Stimulated activated CD4-positive, alpha-beta T cell treated with anti-CD3 and anti-CD28 coated beads, Interleukin-2, amount 100 ng/mL, for 48 hours (primary cell): ENCODE data around the gene XXYLT1.
"Not testable (repeated sequence)": the region's sequence is repeated elsewhere in the genome, so short reads cannot be mapped to it uniquely, and the experiment has no call there.

Experiments used
- DNase-seq, 2 donors: peaks; one replicate each; pipeline ENCODE4 v3.0.0-alpha.2; 2020

XXYLT1 gene

GRCh38 chr3:195109098-195109657 lies 161.8 kb downstream of the XXYLT1 start:
- no peak for DNase-seq

DNA sequence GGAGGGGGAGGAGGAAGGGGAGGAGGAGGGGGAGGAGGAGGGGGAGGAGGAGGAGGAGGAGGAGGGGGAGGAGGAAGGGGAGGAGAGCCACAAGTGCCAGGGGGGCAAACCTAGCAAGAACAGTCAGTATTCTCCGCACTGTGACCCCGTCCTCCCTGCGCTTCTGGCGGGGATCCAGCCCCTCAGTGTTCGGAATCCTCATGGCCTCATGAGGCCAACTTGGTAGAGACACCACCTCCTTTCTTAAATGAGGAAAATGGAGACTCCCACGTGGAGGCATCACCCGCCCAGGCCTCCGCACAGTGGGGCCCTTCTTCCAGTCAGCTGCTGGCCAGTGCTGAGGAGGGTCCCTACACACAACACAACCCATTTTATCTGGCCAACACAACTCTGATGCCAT lies 163.4 kb downstream of the XXYLT1 start:
- no peak for DNase-seq

DNA sequence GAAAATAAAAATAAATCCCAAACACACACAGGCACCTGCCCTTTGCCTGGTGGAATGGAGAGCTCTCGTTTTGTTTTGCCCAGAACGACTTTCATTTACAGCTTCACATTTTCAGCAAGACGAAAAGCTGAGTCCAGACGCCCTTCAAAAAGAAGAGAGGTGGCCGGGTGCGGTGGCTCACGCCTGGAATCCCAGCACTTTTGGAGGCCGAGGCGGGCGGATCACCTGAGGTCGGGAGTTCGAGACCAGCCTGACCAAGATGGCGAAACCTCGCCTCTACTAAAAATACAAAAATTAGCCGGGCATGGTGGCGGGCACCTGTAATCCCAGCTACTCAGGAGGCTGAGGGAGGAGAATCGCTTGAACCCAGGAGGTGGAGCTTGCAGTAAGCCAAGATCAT lies 163.9 kb downstream of the XXYLT1 start:
- not testable (repeated sequence) for DNase-seq

DNA sequence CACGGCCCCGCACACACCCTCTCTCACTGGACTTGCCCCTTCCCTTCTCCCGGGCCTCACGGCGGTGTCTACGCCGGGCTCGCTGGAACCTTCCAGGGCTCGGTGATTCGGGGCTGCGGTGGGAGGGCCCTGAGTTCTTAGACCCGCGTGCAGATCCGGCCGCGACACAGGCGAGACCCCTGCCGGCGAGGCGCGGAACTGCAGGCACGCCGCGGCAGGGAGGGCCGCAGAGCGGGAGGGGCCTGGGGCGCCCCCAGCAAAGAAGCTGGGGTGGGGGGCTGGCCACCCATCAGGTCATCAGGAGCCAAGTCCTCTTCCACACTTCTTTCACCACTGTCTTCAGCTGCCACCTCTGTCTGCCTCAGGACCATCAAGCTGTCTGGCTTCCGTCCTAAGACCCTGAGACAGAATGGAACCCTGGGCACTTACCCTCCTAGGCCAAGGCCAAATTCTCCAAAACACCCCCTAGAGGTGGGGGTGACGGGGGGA lies 164.5 kb downstream of the XXYLT1 start:
- DNase-seq, result peak; percentile 65 to 76

DNA sequence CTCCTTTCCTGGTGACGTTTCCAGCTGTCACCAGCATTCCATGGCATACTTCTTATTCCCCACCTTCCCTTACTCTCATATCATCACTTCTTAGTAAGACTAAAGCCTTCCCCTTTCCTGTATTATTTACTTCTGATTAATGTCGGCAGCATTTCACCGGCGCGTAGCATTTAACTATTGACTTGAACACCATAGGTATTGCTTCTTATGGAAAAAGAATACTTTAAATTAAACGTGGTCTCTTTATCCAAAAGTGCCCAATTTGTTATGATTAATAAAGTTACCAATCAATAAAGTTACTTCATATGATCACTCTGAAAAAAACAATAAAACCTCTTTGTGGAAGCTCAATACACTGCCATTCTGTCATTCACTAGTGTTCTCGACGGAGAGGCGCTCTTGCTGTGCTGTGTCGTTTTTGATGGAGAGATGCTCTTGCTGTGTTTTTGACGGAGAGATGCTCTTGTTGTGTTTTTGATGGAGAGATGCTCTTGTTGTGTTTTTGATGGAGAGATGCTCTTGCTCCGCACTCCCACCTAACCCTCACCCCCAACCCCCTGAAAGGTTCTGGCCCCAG lies 165.0 kb downstream of the XXYLT1 start:
- no peak for DNase-seq

DNA sequence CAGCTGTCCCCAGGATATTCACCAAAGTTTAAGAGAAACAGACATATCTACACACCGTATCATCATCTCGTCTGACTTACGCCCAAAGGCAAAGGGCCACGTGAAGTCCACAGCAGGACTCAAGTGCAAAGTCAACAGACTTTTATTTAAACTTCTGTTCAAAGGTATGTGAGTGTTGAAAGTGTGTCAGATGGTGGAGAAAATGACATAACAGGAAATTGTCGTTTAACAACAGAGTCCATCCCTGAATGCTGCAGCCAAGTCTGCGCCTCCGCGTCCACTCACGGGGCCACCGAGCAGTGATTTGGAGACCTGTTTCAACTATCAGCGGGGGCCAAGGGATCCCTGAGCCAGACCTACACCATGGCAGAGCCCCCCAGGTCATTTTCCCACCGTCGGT lies 165.6 kb downstream of the XXYLT1 start:
- no peak for DNase-seq

- DNase-seq, result no peak
These were observed 166.6 kb downstream of the XXYLT1 start for GRCh38 chr3:195104340-195104739.

GRCh38 chr3:195103623-195104022 lies 167.3 kb downstream of the XXYLT1 start:
- no peak for DNase-seq

GRCh38 chr3:195102609-195103467 lies 168.1 kb downstream of the XXYLT1 start:
- DNase-seq, result no peak

DNA sequence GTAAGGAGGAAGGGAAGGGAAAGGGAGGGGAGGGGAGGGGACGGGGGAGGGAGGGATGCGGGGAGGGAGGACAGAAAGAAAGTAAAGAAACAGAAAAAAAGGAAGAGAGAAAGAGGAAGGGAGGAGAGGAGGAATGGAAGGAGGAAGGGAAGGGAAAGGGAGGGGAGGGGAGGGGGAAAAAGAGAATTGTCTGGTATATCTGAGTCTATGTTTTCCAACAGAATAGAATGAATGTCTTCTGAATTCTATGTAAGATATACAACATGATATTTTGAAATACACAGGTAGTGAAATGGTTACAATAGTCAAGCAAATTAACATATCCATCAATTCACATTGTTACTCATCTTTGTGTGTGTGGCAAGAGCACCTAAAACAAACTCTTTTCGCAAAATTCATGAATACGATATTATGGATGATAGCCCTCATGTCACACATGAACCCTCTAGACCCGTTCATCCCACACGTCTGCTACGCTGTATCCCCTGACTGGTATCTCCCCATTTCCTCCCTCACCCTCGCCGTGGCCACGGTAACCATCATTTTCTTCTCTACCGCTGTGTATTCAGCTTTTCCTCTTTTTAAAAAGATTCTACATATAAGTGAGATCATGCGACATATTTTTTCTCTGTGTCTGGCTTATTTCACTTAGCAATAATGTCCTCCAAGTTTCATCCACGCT lies 168.9 kb downstream of the XXYLT1 start:
- DNase-seq, result no peak

DNA sequence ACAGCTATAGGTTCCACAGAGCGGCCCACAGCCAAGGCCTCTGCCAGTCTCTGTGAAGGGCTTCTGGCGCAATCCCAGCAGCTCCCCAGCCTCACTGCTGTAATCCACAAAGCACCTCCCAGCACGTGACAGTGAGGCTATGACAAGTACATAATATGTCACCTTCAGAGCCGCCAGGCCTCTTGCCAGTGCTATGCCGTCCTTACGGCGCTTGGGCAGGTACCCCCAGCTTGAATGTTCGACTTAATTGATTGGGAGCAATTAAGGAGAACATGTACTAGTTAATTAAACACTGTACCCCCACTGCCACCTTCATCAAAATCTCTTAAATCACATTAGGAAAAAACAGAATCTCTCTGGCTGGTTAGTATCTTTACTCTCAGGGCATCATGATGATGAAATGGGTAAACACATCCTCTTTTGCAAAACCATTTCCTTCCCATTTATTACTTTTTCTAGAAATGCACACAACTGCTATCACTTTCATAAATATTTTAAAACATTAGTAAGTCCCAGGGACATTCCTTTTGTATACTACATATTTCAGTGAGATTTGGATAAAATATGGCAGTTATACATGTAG lies 169.9 kb downstream of the XXYLT1 start:
- no peak for DNase-seq

DNA sequence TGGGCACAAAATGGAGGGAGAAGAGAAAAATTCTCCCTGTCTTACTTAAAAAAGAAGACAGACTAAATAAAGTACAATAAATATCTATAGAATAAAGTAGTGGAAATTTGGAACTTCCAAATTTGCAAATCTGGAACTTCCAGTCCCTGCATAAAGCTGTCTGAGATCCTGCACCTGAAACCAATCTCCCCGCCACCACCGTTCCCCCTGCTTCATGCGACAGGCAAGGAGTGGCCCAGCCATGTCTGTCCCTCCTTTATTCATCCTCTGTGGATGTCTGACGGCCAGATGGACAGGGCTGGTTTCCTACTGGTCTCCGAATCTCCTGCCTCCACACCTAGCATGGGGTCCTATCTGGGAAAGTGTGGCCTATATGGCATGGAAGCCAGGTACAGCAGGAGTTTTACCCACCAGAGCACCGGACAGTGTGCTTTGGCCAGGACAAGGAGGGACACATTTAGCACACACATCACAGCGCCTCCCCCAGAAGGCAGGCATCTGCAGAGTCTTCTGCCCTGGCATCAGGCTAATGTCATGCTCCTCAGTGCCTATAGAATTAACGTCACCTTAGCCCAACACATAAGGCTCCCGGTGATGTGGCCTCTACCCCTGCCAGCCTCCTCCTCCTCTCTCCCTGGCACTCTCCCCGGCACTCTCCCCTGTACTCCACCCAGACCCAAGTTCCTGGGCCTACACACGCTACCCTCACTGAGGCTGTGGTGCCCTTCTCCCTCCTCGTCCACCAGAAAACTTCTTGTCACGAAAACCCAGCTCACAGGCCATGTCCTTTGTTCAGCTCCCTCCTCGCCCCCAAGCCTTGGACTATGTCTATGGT lies 170.8 kb downstream of the XXYLT1 start:
- DNase-seq, result no peak

DNA sequence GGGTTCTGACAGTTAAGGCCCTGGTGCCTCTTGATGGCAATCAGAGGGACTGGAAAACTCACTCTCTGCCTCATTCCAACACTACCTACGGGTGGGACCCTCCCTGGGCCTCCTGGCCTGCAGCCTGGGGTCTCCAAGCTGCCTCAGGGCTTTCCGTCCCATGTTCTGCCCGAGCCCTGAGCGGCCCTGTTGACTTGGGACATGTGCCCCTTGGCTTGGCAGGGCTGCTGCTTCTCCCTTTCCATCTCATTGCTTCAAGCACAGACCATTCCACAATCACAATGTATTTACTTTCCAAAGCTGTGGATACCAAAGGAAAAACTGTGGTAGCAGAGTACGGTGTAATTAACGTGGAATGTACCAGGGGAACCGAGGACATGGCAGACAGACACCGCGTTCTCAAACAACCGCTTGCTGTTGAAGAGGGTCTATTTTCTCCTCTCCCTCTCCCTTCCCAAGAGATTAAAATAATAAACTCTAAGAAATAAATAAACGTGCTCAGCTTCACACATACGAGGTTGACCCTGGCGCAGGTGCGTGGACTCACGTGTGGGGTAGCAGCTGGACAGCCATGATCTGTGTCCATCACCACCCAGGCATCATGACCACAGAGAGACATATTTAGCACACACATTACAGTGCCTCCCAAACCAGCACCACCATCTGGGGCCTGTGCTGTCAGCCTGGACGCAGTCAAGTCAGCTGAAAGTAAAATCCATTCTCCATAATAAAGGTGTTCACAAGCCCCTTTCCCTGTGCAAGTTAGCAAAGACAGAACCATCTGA lies 172.0 kb downstream of the XXYLT1 start:
- DNase-seq, result no peak

GRCh38 chr3:195097331-195098255 lies 173.4 kb downstream of the XXYLT1 start:
- no peak for DNase-seq

- DNase-seq, result no peak
These were observed 174.3 kb downstream of the XXYLT1 start for GRCh38 chr3:195096484-195097330.

DNA sequence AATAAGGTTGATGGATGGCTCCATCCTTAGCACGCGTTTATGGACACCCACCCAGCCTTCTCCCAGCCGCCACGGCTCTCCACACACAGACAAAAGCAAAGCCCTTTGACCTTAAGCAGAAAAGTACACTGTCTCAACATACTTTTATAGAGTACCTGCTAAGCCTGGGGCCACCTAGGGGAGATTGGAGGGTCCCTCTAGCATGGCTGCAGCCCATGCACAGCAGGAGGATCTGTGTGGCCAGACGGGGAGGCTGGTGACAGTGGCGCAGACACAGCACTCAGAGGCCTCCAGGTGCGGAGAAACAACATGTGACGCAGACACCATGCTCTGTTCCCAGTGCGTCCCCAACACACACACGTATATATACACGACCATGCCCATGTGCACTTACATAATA lies 174.9 kb downstream of the XXYLT1 start:
- no peak for DNase-seq

DNA sequence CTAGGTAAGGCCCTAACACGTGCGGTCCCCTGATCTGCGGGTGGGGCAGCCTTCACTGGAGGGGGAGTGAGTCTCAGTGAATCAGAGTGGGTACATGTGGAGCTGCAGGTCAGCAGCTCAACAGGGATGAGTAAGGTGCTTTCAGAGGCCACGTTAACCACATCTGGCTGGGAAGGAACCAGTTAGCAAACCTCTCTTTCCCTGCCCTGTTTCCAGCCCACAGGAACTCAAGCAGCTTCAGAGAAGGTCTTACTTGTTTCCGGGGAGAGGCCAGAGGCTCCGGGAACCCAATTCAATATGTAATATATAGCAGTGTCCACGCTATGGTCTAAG lies 175.3 kb downstream of the XXYLT1 start:
- DNase-seq, result no peak

DNA sequence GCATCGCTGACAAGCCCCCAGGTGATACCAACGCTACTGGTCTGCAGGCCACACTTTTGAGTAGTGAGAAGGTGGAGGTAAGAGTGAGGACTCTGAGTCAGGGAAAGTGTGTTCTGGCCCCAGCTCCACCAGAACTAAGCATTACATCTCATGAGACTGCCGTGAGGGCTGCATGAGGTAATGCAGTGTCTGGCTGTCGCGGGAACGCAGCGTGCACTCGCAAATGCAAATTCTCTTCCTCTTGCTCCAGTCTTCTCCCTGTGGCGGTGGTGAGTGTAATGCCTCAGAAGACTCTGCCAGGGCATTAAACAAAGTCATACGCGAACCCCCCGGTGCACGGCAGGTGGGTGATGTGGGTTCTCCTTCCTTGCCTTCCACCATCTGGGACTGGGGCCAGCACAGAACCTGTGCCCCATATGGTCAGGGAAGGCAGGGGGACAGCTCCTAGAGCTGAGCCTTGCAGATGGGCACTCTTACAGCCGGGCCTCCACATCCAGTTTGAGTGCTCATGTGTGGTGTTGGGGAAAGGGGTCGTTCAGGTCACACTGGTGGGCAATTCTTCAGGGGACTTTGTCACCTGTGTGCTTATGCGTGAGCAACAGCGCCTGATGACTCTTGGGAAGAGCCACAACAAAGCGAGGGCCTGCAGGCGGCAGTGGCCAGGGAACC lies 175.8 kb downstream of the XXYLT1 start:
- DNase-seq, result no peak
